ENCODE results near the gene PCDH9. TPM values are rescaled to one million over a fixed set of nuclear protein-coding genes. Genes with fewer than 3 reads are reported as not detected.

PCDH9 gene
- total RNA-seq, 1 experiment from 2014 or later, result 5.8 TPM

- H3K4me1 ChIP-seq (ENCODE audit: insufficient read depth, low read length, poor library complexity, severe bottlenecking), result no peaks in the 10 kb centered on the region
- TF ChIP-seq EZH2 (IDR thresholded peaks at IDR 0.05; ENCODE audit: borderline replicate concordance, low read depth, low read length, poor library complexity, severe bottlenecking) (no peak), CTCF (conservative IDR thresholded peaks at IDR 0.05; ENCODE audit: low read depth, low read length) (no peak)
- no peak overlapping the region for H3K4me3 ChIP-seq (ENCODE audit: low read depth, low read length, poor library complexity, severe bottlenecking)
- H3K9me3 ChIP-seq (ENCODE audit: low read depth, low read length, poor library complexity, severe bottlenecking), result no peaks in the 10 kb centered on the region
- no peaks in the 10 kb centered on the region for H3K27me3 ChIP-seq (replicated peaks; ENCODE audit: insufficient read depth, low read depth, low read length, poor library complexity)
- ChIA-PET CTCF (no interaction called here), POLR2A (ENCODE audit: low non-redundant PET) (no interaction called here)
- BruUV-seq (replicated peaks), result no TSS peak
- no peak overlapping the region for H3K27ac ChIP-seq (ENCODE audit: low read depth, low read length, poor library complexity, severe bottlenecking)
- no peak for DNase-seq (ENCODE audit: low spot score)
- H3K36me3 ChIP-seq (ENCODE audit: insufficient read depth, low read length, poor library complexity, severe bottlenecking), result no peaks in the 10 kb centered on the region
- intact Hi-C loops (cut with micrococcal nuclease; ENCODE audit: unreplicated experiment), result no loop called here
Observed at GRCh38 chr13:66847541-66847940, 382.6 kb downstream of the PCDH9 start.

- no peak for DNase-seq (ENCODE audit: low spot score)
- no peaks in the 10 kb centered on the region for H3K4me1 ChIP-seq (ENCODE audit: insufficient read depth, low read length, poor library complexity, severe bottlenecking)
- no peak overlapping the region for H3K4me3 ChIP-seq (ENCODE audit: low read depth, low read length, poor library complexity, severe bottlenecking)
- no peaks in the 10 kb centered on the region for H3K9me3 ChIP-seq (ENCODE audit: low read depth, low read length, poor library complexity, severe bottlenecking)
- CTCF ChIA-PET, result no interaction called here
- H3K27ac ChIP-seq (ENCODE audit: low read depth, low read length, poor library complexity, severe bottlenecking), result no peak overlapping the region
- no peaks in the 10 kb centered on the region for H3K36me3 ChIP-seq (ENCODE audit: insufficient read depth, low read length, poor library complexity, severe bottlenecking)
- H3K27me3 ChIP-seq (replicated peaks; ENCODE audit: insufficient read depth, low read depth, low read length, poor library complexity), result no peaks in the 10 kb centered on the region
- intact Hi-C loops (cut with micrococcal nuclease; ENCODE audit: unreplicated experiment), result no loop called here
- POLR2A ChIA-PET (ENCODE audit: low non-redundant PET), result no interaction called here
- no TSS peak for BruUV-seq (replicated peaks)
- TF ChIP-seq CTCF (conservative IDR thresholded peaks at IDR 0.05; ENCODE audit: low read depth, low read length) (no peak), EZH2 (IDR thresholded peaks at IDR 0.05; ENCODE audit: borderline replicate concordance, low read depth, low read length, poor library complexity, severe bottlenecking) (no peak)
Observed at GRCh38 chr13:66845393-66845792, 384.7 kb downstream of the PCDH9 start.

GRCh38 chr13:66844933-66845332 is 385.2 kb downstream of the PCDH9 start:
- Histone ChIP-seq H3K27ac (ENCODE audit: low read depth, low read length, poor library complexity, severe bottlenecking) (no peak overlapping the region), H3K9me3 (ENCODE audit: low read depth, low read length, poor library complexity, severe bottlenecking) (no peaks in the 10 kb centered on the region), H3K36me3 (ENCODE audit: insufficient read depth, low read length, poor library complexity, severe bottlenecking) (no peaks in the 10 kb centered on the region), H3K4me3 (ENCODE audit: low read depth, low read length, poor library complexity, severe bottlenecking) (no peak overlapping the region), H3K27me3 (replicated peaks; ENCODE audit: insufficient read depth, low read depth, low read length, poor library complexity) (no peaks in the 10 kb centered on the region), H3K4me1 (ENCODE audit: insufficient read depth, low read length, poor library complexity, severe bottlenecking) (no peaks in the 10 kb centered on the region)
- POLR2A ChIA-PET (ENCODE audit: low non-redundant PET), result no interaction called here
- no TSS peak for BruUV-seq (replicated peaks)
- no peak for DNase-seq (ENCODE audit: low spot score)
- TF ChIP-seq CTCF (conservative IDR thresholded peaks at IDR 0.05; ENCODE audit: low read depth, low read length) (no peak), EZH2 (IDR thresholded peaks at IDR 0.05; ENCODE audit: borderline replicate concordance, low read depth, low read length, poor library complexity, severe bottlenecking) (no peak)
- intact Hi-C loops (cut with micrococcal nuclease; ENCODE audit: unreplicated experiment), result no loop called here
- CTCF ChIA-PET, result no interaction called here

Measured in A673 (cell line).